Dedifferentiated amniotic fluid mesenchymal stem cell (primary cell): ENCODE data around the gene RAB39A.
A peak's percentile ranks its signal among the peaks of the same experiment; 100 is the strongest.

Experiments used
- DNase-seq: peaks from one replicate; pipeline ENCODE4 v3.0.0-alpha.2; 2016; ENCODE audit errors: extremely low spot score

RAB39A gene

GRCh38 chr11:107962181-107962580, 33.9 kb downstream of the RAB39A start:
- no peak for DNase-seq

- no peak for DNase-seq
These were observed 34.8 kb downstream of the RAB39A start for GRCh38 chr11:107963091-107963490.

- DNase-seq: no peak
These were observed 41.0 kb downstream of the RAB39A start for GRCh38 chr11:107969219-107969618.

DNA sequence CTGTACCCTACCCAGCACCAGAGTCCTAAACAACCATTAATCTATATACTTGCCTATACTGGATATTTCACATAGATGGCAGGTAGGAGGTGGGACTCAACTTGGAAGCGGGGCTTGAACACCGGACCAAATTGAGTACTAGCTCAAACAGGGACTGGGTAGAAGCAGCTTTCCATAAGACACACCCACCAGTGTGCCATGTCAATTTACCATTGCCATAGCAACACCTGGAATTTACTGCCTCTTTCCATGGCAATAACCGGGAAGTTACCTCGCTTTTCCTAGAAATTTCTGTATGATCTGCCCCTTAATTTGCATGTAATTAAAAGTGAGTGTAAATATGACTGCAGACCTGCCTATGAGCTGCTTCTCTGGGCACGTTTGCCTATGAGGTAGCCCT, 41.8 kb downstream of the RAB39A start:
- DNase-seq: no peak

DNA sequence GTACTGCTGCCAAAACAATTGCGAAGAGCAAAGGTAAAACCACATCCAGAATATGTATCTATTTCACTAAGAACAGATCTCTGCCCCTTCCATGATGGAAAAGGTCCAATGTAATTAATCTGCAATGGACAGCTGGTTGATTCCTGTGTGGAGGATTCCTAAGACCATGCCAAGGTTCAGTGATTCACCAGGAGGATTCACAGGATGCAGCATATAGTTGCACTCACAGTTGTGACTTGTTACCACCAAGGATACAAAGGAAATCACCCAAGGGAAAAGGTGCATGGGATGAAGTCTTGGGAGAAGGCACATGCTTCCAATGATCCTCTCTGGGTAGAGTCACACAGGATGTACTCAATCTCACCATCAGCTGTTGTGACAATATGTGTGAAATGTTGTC, 45.4 kb downstream of the RAB39A start:
- no peak for DNase-seq

- no peak for DNase-seq
These were observed 60.3 kb downstream of the RAB39A start for GRCh38 chr11:107988397-107989158.

- no peak for DNase-seq
These were observed 63.7 kb downstream of the RAB39A start for GRCh38 chr11:107991868-107992414.

- DNase-seq: no peak
These were observed 67.9 kb downstream of the RAB39A start for GRCh38 chr11:107996006-107996776.

GRCh38 chr11:107998761-107999160, 70.5 kb downstream of the RAB39A start:
- no peak for DNase-seq

GRCh38 chr11:107999759-108000455, 71.7 kb downstream of the RAB39A start:
- no peak for DNase-seq

DNA sequence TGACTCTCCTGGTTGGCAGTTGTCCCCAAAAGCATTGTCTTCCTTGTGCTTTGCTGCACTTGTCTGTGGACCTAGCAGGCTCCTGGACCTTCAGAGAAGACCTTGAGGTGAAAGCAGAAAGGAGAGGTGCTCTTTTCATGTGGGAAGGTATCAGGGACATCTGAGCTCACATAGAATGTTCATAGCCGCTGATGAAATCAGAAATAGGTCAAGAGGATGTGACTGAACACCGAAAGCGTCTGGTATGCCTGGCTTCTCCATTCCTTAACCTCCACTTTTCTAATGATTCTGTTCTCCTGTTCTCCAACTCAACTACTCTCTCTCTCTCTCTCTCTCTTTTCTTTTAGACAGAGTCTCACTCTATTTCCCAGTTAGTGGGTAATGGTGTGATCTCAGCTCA, 74.2 kb downstream of the RAB39A start:
- no peak for DNase-seq

GRCh38 chr11:108003623-108004022, 75.4 kb downstream of the RAB39A start:
- DNase-seq: no peak

DNA sequence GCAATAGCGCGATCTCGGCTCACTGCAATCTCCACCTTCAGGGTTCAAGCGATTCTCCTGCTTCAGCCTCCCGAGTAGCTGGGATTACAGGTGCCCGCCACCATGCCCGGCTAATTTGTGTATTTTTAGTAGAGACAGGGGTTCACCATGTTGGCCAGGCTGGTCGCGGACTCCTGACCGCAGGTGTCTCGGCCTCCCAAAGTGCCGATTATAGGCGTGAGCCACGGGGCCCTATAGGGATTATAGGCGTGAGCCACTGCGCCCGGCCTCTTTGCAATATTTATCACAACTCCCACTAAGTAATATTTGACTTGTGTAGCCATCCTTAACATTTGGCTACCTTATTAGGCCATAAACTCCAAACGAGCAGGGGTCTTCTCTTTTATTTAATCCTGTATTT, 79.6 kb downstream of the RAB39A start:
- DNase-seq: no peak

GRCh38 chr11:108008656-108009496, 80.6 kb downstream of the RAB39A start, which contains the start of gene CUL5:
Gene CUL5, plus strand, starts transcription at chr11:108008898. Its CDS starts 451 bp downstream, at chr11:108009349.
- peak; percentile 89 for DNase-seq

- DNase-seq: peak; percentile 23
These were observed 81.5 kb downstream of the RAB39A start for GRCh38 chr11:108009497-108010370.

- DNase-seq: no peak
These were observed 84.0 kb downstream of the RAB39A start for GRCh38 chr11:108012139-108012725.
